Adipose tissue (tissue), 3 donors: ENCODE measurements around the gene OR5D16. TPM values are rescaled to one million over a fixed set of nuclear protein-coding genes. Genes with fewer than 3 reads are reported as not detected.

Experiments
- polyA plus RNA-seq, 3 donors: library from polyadenylated mRNA; stranded (reverse); fragments of 200-250 nt; gene quantifications; one replicate each; pipeline ENCODE4 v1.2.3, GENCODE V29; 2013
- donor health status: healthy with polysubstance abuse.
- donor health status: Bipolar disorder and iron deficiency.
- donor health status: healthy.

The OR5D16 gene
- polyA plus RNA-seq, 3 donors = not detected

Other genes with a start within 250 kb of the OR5D16 start
- not detected for gene OR4C11, start 231.1 kb upstream of the OR5D16 start, polyA plus RNA-seq
- gene OR4P4, start 203.6 kb upstream of the OR5D16 start, polyA plus RNA-seq = not detected
- gene OR4S2, start 190.4 kb upstream of the OR5D16 start, polyA plus RNA-seq = not detected
- gene OR4C6, start 176.6 kb upstream of the OR5D16 start, polyA plus RNA-seq = not detected
- not detected for gene OR5D13, start 65.3 kb upstream of the OR5D16 start, polyA plus RNA-seq
- not detected for gene OR5D14, start 43.2 kb upstream of the OR5D16 start, polyA plus RNA-seq
- gene OR5L1, start 27.4 kb upstream of the OR5D16 start, polyA plus RNA-seq = not detected
- gene OR5D18, start 19.1 kb upstream of the OR5D16 start, polyA plus RNA-seq = not detected
- gene OR5L2, start 11.5 kb upstream of the OR5D16 start, polyA plus RNA-seq = not detected
- not detected for gene TRIM51, start 44.5 kb downstream of the OR5D16 start, polyA plus RNA-seq
- not detected for gene OR5W2, start 75.8 kb downstream of the OR5D16 start, polyA plus RNA-seq
- gene OR5I1, start 97.6 kb downstream of the OR5D16 start, polyA plus RNA-seq = not detected
- not detected for gene OR10AG1, start 131.2 kb downstream of the OR5D16 start, polyA plus RNA-seq
- gene OR5F1, start 155.9 kb downstream of the OR5D16 start, polyA plus RNA-seq = not detected
- not detected for gene OR5AS1, start 188.9 kb downstream of the OR5D16 start, polyA plus RNA-seq